OCI-LY3 (cell line): Measurements from ENCODE around the gene TRIM24.
"Not testable (repeated sequence)": the region's sequence is repeated elsewhere in the genome, so short reads cannot be mapped to it uniquely, and the experiment has no call there.

Experiments
- H2AFZ ChIP-seq: fragments of 200-600, 300-600 bp; shearing (Covaris generic); 2 replicates; pipeline ENCODE4 v1.6.0; 2014; ENCODE audit warnings: antibody characterized with exemption, low read depth, low read length
- H3K27ac ChIP-seq: fragments of 200-600, 300-600 bp; sonication (generic); 2 replicates; pipeline ENCODE4 v1.5.1; 2014; ENCODE audit warnings: mild to moderate bottlenecking, low read length, moderate library complexity, mixed read lengths
- H3K27me3 ChIP-seq: fragments of 200-600, 300-600 bp; sonication (generic); 2 replicates; pipeline ENCODE4 v1.6.1; 2014; ENCODE audit warnings: low read depth, low read length, mixed read lengths
- H3K36me3 ChIP-seq: fragments of 200-600, 300-600 bp; sonication (generic); replicated peaks from 2 replicates; pipeline ENCODE3; 2014; ENCODE audit warnings: low read depth, low read length, mixed read lengths
- H3K4me1 ChIP-seq: fragments of 300-600, 200-600 bp; sonication (generic); 2 replicates; pipeline ENCODE4 v1.6.1; 2014; ENCODE audit warnings: low read length, mixed read lengths
- H3K4me2 ChIP-seq: fragments of 200-600, 300-600 bp; sonication (generic); 2 replicates; pipeline ENCODE4 v1.6.1; 2014; ENCODE audit warnings: low read length, mixed read lengths
- H3K4me3 ChIP-seq: fragments of 300-600, 200-600 bp; sonication (generic); 2 replicates; pipeline ENCODE4 v1.5.1; 2014; ENCODE audit warnings: antibody characterized with exemption, mild to moderate bottlenecking, low read length, moderate library complexity
- H3K79me2 ChIP-seq: fragments of 300-600, 200-600 bp; shearing (Covaris generic); 2 replicates; pipeline ENCODE4 v1.6.1; 2014; ENCODE audit warnings: mild to moderate bottlenecking, low read length, mixed read lengths
- H3K9ac ChIP-seq: fragments of 300-600, 200-600 bp; shearing (Covaris generic); 2 replicates; pipeline ENCODE4 v1.6.0; 2014; ENCODE audit warnings: mild to moderate bottlenecking, low read length, moderate library complexity
- H3K9me3 ChIP-seq: fragments of 200-600, 300-600 bp; shearing (Covaris generic); 2 replicates; pipeline ENCODE4 v1.6.1; 2014; ENCODE audit warnings: low read length, mixed read lengths; ENCODE audit not compliant: insufficient read depth
- H4K20me1 ChIP-seq: fragments of 200-600, 300-600 bp; sonication (generic); 2 replicates; pipeline ENCODE4 v1.6.1; 2016; ENCODE audit warnings: low read length, mixed read lengths; ENCODE audit not compliant: insufficient read depth
- EZH2phosphoT487 ChIP-seq: fragments of 200-600 bp; shearing (Covaris generic); IDR thresholded peaks from 2 replicates; pipeline ENCODE4 v1.6.1; 2018; ENCODE audit warnings: antibody characterized with exemption, mixed run types, low read depth
- TF ChIP-seq, protein P1 (sequence below): fragments of 200-600, 300-600 bp; sonication (generic); IDR thresholded peaks from 2 replicates; pipeline ENCODE4 v1.5.1; 2014; ENCODE audit warnings: antibody characterized with exemption, low read length, low read depth

TRIM24 gene

DNA sequence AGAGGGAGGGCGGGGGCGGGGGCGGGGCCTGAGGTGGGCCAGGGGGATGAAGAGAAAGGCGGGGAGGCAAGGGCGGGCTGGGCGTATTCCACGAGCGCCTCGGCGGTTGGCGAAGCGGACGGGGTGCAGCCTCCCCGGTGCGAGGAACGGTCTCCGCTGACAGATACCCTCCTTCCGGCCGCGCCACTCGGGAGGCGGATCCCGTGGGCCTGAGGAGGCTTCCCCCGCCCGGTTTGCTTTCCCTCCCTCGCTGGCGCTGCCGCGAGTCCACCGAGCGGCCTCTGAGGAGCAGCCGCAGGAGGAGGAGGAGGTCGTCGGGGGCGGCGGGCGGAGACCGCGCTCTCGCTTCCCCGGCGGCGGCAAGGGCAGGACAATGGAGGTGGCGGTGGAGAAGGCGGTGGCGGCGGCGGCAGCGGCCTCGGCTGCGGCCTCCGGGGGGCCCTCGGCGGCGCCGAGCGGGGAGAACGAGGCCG is at the start of gene TRIM24:
TRIM24 (plus strand) TSS at position 84 of the 473 bp plus-strand sequence; CDS start at position 374, 290 bp downstream.
- Histone ChIP-seq H3K9me3 (no peaks in the 10 kb centered on the region), H3K36me3 (peaks cover 5% of the 10 kb centered on the region), H4K20me1 (peaks cover 16% of the 10 kb centered on the region), H2AFZ (peak within 1 kb of the TSS; percentile 91), H3K4me3 (peak within 1 kb of the TSS; percentile 97), H3K4me2 (peak within 1 kb of the TSS; percentile 87), H3K9ac (peak within 1 kb of the TSS; percentile 72), H3K27me3 (no peaks in the 10 kb centered on the region), H3K27ac (peak within 1 kb of the TSS; percentile 81), H3K79me2 (peaks cover 41% of the 10 kb centered on the region), H3K4me1 (peaks cover 14% of the 10 kb centered on the region)
- no peak for TF ChIP-seq EZH2phosphoT487
- TF ChIP-seq, protein P1, sequence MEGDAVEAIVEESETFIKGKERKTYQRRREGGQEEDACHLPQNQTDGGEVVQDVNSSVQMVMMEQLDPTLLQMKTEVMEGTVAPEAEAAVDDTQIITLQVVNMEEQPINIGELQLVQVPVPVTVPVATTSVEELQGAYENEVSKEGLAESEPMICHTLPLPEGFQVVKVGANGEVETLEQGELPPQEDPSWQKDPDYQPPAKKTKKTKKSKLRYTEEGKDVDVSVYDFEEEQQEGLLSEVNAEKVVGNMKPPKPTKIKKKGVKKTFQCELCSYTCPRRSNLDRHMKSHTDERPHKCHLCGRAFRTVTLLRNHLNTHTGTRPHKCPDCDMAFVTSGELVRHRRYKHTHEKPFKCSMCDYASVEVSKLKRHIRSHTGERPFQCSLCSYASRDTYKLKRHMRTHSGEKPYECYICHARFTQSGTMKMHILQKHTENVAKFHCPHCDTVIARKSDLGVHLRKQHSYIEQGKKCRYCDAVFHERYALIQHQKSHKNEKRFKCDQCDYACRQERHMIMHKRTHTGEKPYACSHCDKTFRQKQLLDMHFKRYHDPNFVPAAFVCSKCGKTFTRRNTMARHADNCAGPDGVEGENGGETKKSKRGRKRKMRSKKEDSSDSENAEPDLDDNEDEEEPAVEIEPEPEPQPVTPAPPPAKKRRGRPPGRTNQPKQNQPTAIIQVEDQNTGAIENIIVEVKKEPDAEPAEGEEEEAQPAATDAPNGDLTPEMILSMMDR = no peak

DNA sequence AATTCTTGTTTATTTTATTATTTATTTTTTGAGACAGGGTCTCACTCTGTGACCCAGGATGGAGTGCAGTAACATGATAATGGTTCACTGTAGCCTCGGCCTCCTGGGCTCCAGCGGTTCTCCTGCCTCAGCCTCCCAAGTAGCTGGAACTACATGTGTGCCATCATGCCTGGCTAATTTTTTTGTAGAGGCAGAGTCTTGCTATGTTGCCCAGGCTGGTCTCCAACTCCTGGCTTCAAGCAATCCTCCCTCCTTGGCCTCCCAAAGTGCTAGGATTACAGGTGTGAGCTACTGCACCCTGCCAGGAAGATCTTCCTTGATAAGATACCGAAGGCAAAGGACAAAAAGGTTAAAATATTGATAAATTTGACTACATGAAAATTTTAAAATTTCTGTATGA is 48.0 kb upstream of the TRIM24 start:
- not testable (repeated sequence) for H2AFZ ChIP-seq, H3K27ac ChIP-seq, H3K79me2 ChIP-seq, H3K4me2 ChIP-seq, H3K27me3 ChIP-seq, H3K4me1 ChIP-seq, H4K20me1 ChIP-seq, H3K9me3 ChIP-seq, H3K9ac ChIP-seq, H3K4me3 ChIP-seq, H3K36me3 ChIP-seq

DNA sequence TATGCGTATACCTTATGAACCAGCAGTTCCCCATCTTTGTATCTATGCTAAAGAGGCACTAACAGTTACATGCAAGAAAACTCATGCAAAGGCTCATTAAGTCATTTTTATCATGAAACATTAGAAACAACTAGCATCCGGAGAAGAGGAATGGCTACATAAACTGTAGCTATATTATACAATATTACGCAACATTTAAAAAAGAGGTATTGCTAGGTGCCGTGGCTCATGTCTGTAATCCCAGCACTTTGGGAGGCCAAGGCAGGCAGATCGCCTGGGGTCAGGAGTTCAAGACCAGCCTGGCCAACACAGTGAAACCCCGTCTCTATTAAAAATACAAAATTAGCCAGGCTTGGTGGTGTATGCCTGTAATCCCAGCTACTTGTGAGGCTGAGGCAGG is 47.1 kb upstream of the TRIM24 start:
- H3K27ac ChIP-seq, H3K9ac ChIP-seq: not testable (repeated sequence)

DNA sequence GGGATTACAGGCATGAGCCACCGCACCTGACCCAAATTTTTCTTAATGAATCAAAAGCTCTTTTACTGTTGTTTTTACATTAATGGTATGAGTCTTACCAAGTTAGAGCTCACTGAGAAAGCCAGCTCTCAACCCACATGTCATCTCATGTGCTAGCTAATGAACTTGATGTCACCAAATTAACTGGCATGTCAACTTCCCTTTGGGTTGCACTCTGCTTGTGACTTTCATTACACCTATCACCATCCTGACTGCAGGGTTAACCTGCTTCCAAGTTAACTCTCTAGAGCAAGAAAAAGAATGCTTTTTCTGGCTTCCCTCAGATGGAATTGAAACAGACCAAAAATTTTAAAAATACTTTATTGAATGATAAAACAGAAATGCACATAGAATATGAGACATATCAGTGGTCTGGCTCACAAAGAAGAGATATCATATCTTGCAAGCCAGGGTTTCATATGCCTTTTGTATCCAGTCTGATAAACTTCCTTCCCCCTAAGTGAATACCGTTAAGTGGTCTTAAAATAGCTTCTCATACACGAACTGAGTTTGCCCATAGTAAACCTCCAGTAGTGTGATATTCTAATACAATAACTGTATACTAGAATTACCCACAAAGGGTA is 42.9 kb upstream of the TRIM24 start:
- Histone ChIP-seq H3K4me3 (no peak overlapping the region), H3K36me3 (no peaks in the 10 kb centered on the region), H3K79me2 (no peaks in the 10 kb centered on the region), H3K4me2 (no peak overlapping the region), H3K27ac (no peak overlapping the region), H3K9me3 (no peaks in the 10 kb centered on the region), H3K27me3 (no peaks in the 10 kb centered on the region), H2AFZ (no peak overlapping the region), H3K9ac (no peak overlapping the region), H3K4me1 (no peaks in the 10 kb centered on the region), H4K20me1 (no peaks in the 10 kb centered on the region)
- no peak for TF ChIP-seq EZH2phosphoT487
- TF ChIP-seq, protein P1 = no peak

More for the DNA sequence above, 47.1 kb upstream of the TRIM24 start:
- not testable (repeated sequence) for H3K27me3 ChIP-seq, H3K4me3 ChIP-seq, H2AFZ ChIP-seq, H3K4me2 ChIP-seq, H3K9me3 ChIP-seq, H3K4me1 ChIP-seq, H4K20me1 ChIP-seq, H3K79me2 ChIP-seq, H3K36me3 ChIP-seq

DNA sequence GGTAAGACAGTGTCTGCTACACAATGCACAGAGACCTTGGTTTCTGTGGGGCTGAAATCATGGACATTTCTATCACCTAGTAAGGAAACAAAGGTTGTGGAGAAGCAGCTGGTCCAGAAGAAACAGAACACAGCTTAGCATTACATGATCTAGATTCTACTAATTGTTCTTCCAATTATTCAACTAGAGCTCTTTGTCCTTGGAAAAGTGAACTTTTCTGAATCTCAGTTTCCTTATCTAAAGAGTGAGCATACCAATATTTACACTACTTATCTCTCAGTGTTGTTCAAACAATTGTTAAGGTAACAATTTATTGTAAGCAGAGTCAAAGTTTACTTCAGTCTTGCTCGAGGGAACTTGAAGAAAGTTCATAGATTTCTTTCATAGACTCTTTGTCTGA is 42.3 kb upstream of the TRIM24 start:
- Histone ChIP-seq H3K4me2 (no peak overlapping the region), H3K9me3 (no peaks in the 10 kb centered on the region), H4K20me1 (no peaks in the 10 kb centered on the region), H3K27ac (no peak overlapping the region), H3K9ac (no peak overlapping the region), H3K27me3 (no peaks in the 10 kb centered on the region), H2AFZ (no peak overlapping the region), H3K4me1 (no peaks in the 10 kb centered on the region), H3K79me2 (no peaks in the 10 kb centered on the region), H3K4me3 (no peak overlapping the region), H3K36me3 (no peaks in the 10 kb centered on the region)
- TF ChIP-seq, protein P1 = no peak
- no peak for TF ChIP-seq EZH2phosphoT487

DNA sequence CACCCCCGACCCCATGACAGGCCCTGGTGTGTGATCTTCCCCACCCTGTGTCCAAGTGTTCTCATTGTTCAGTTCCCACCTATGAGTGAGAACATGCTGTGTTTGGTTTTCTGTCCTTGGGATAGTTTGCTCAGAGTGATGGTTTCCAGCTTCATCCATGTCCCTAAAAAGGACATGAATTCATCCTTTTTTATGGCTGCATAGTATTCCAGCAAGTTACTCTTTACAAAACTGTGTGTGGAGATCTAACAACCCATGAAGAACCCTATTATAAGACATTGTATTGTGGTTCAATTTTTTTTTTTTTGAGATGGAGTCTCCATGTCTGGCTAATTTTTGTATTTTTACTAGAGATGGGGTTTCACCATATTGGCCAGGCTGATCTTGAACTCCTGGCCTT is 41.7 kb upstream of the TRIM24 start:
- H3K9me3 ChIP-seq, H3K4me2 ChIP-seq, H3K79me2 ChIP-seq, H3K27me3 ChIP-seq, H3K4me3 ChIP-seq, H4K20me1 ChIP-seq, H2AFZ ChIP-seq, H3K36me3 ChIP-seq, H3K4me1 ChIP-seq, H3K27ac ChIP-seq, H3K9ac ChIP-seq: not testable (repeated sequence)
